ENCODE results near the gene NLRC5. TPM values are rescaled to one million over a fixed set of nuclear protein-coding genes. Genes with fewer than 3 reads are reported as not detected.

The NLRC5 gene
- total RNA-seq, 1 donor from 2014 or later = 47.5 TPM

GRCh38 chr16:56980792-56981724 is 8.3 kb upstream of the NLRC5 start:
- intact Hi-C loops (cut with DNase I) = no loop called here
- no peaks in the 10 kb centered on the region for H3K36me3 ChIP-seq
- no peak overlapping the region for H3K27ac ChIP-seq
- no peak for DNase-seq
- H3K27me3 ChIP-seq (ENCODE audit: low read depth) = no peaks in the 10 kb centered on the region
- H3K4me3 ChIP-seq = no peak overlapping the region
- peaks cover 14% of the 10 kb centered on the region for H3K4me1 ChIP-seq
- no peak for ATAC-seq
- no peak for TF ChIP-seq CTCF (IDR thresholded peaks at IDR 0.05)
- no peaks in the 10 kb centered on the region for H3K9me3 ChIP-seq

GRCh38 chr16:56981729-56982271 is 7.6 kb upstream of the NLRC5 start:
- peaks cover 19% of the 10 kb centered on the region for H3K4me1 ChIP-seq
- no peaks in the 10 kb centered on the region for H3K36me3 ChIP-seq

GRCh38 chr16:56982695-56983094 is 6.7 kb upstream of the NLRC5 start:
- Histone ChIP-seq H3K4me1 (peaks cover 20% of the 10 kb centered on the region), H3K27me3 (ENCODE audit: low read depth) (no peaks in the 10 kb centered on the region), H3K9me3 (no peaks in the 10 kb centered on the region), H3K4me3 (no peak overlapping the region), H3K27ac (no peak overlapping the region), H3K36me3 (no peaks in the 10 kb centered on the region)
- no peak for ATAC-seq
- intact Hi-C loops (cut with DNase I) = no loop called here
- TF ChIP-seq CTCF (IDR thresholded peaks at IDR 0.05) = no peak
- no peak for DNase-seq

More at GRCh38 chr16:56981729-56982271, 7.6 kb upstream of the NLRC5 start:
- ATAC-seq (no peak), DNase-seq (no peak)
- Histone ChIP-seq H3K27me3 (ENCODE audit: low read depth) (no peaks in the 10 kb centered on the region), H3K27ac (no peak overlapping the region), H3K4me3 (no peak overlapping the region), H3K9me3 (no peaks in the 10 kb centered on the region)
- intact Hi-C loops (cut with DNase I) = no loop called here
- TF ChIP-seq CTCF (IDR thresholded peaks at IDR 0.05) = no peak

GRCh38 chr16:56983211-56983751 is 6.1 kb upstream of the NLRC5 start:
- H3K4me1 ChIP-seq = peaks cover 26% of the 10 kb centered on the region
- no peaks in the 10 kb centered on the region for H3K9me3 ChIP-seq
- no peak overlapping the region for H3K27ac ChIP-seq
- no peak overlapping the region for H3K4me3 ChIP-seq
- intact Hi-C loops (cut with DNase I) = no loop called here
- ATAC-seq (no peak), DNase-seq (no peak)
- TF ChIP-seq CTCF (IDR thresholded peaks at IDR 0.05) = no peak
- H3K36me3 ChIP-seq = no peaks in the 10 kb centered on the region
- H3K27me3 ChIP-seq (ENCODE audit: low read depth) = no peaks in the 10 kb centered on the region

GRCh38 chr16:56984639-56985038 is 4.7 kb upstream of the NLRC5 start:
- no peaks in the 10 kb centered on the region for H3K27me3 ChIP-seq (ENCODE audit: low read depth)
- DNase-seq (no peak), ATAC-seq (no peak)
- peaks cover 34% of the 10 kb centered on the region for H3K4me1 ChIP-seq
- TF ChIP-seq CTCF (IDR thresholded peaks at IDR 0.05) = no peak
- H3K4me3 ChIP-seq = no peak overlapping the region
- H3K27ac ChIP-seq = no peak overlapping the region
- H3K9me3 ChIP-seq = no peaks in the 10 kb centered on the region
- intact Hi-C loops (cut with DNase I) = no loop called here
- H3K36me3 ChIP-seq = no peaks in the 10 kb centered on the region

Measured in lower lobe of right lung (tissue), 2 donors.